Measurements from ENCODE around the gene PLB1. TPM values are rescaled to one million over a fixed set of nuclear protein-coding genes. Genes with fewer than 3 reads are reported as not detected.

The PLB1 gene
- total RNA-seq, 2 donors from 2014 or later = 7.4 to 9.6 TPM

- intact Hi-C loops (cut with DNase I) = loop anchor here (1.0 to 10.0 kb wide), 3 partner anchors 25 to 93 kb away; partner anchors contain the start of gene PPP1CB
- Histone ChIP-seq H3K4me1 (replicated peaks) (peaks cover 2% of the 10 kb centered on the region), H3K9me3 (no peaks in the 10 kb centered on the region), H3K27me3 (replicated peaks; ENCODE audit: insufficient read depth) (no peaks in the 10 kb centered on the region), H3K27ac (peak overlapping the region; percentile 54 to 68), H3K36me3 (no peaks in the 10 kb centered on the region), H3K4me3 (no peak overlapping the region)
- 57% methylated on average over 1 of the region's 1 CpG for WGBS
- TF ChIP-seq POLR2AphosphoS5 (IDR thresholded peaks at IDR 0.05) (no peak), POLR2A (IDR thresholded peaks at IDR 0.05) (no peak), CTCF (IDR thresholded peaks at IDR 0.05) (no peak)
- DNase-seq (ENCODE audit: low spot score) = no peak
These were observed 166.2 kb downstream of the PLB1 start for GRCh38 chr2:28662044-28662443.

- intact Hi-C loops (cut with DNase I) = loop anchor here (1.0 to 10.0 kb wide), 3 partner anchors 25 to 92 kb away; partner anchors contain the start of gene PPP1CB
- WGBS = 79% methylated on average over 12 of the region's 12 CpGs
These were observed 166.8 kb downstream of the PLB1 start for GRCh38 chr2:28662468-28663181.

GRCh38 chr2:28663359-28663758 is 167.5 kb downstream of the PLB1 start:
- no peaks in the 10 kb centered on the region for H3K9me3 ChIP-seq
- no peak for DNase-seq (ENCODE audit: low spot score)
- no peaks in the 10 kb centered on the region for H3K27me3 ChIP-seq (replicated peaks; ENCODE audit: insufficient read depth)
- peaks cover 2% of the 10 kb centered on the region for H3K4me1 ChIP-seq (replicated peaks)
- H3K27ac ChIP-seq = peak overlapping the region; percentile 68 to 74
- 56% methylated on average over 1 of the region's 1 CpG for WGBS
- peak in 1 of 4 experiments; percentile 22 for TF ChIP-seq CTCF (IDR thresholded peaks at IDR 0.05)
- no peak for TF ChIP-seq POLR2A (IDR thresholded peaks at IDR 0.05)
- no peak for TF ChIP-seq POLR2AphosphoS5 (IDR thresholded peaks at IDR 0.05)
- intact Hi-C loops (cut with DNase I) = loop anchor here (5.0 to 10.0 kb wide), 2 partner anchors 36 to 91 kb away; partner anchors contain the start of gene PPP1CB
- no peaks in the 10 kb centered on the region for H3K36me3 ChIP-seq
- H3K4me3 ChIP-seq = no peak overlapping the region

More at GRCh38 chr2:28662468-28663181, 166.8 kb downstream of the PLB1 start:
- H3K36me3 ChIP-seq = no peaks in the 10 kb centered on the region
- no peaks in the 10 kb centered on the region for H3K27me3 ChIP-seq (replicated peaks; ENCODE audit: insufficient read depth)
- H3K4me3 ChIP-seq = no peak overlapping the region
- peaks cover 2% of the 10 kb centered on the region for H3K4me1 ChIP-seq (replicated peaks)
- no peak for DNase-seq (ENCODE audit: low spot score)
- TF ChIP-seq POLR2AphosphoS5 (IDR thresholded peaks at IDR 0.05) = no peak
- TF ChIP-seq CTCF (IDR thresholded peaks at IDR 0.05) = no peak
- no peak for TF ChIP-seq POLR2A (IDR thresholded peaks at IDR 0.05)
- H3K27ac ChIP-seq = peak overlapping the region; percentile 54 to 68
- H3K9me3 ChIP-seq = no peaks in the 10 kb centered on the region

GRCh38 chr2:28664120-28664842 is 168.4 kb downstream of the PLB1 start:
- Histone ChIP-seq H3K27me3 (replicated peaks; ENCODE audit: insufficient read depth) (no peaks in the 10 kb centered on the region), H3K4me1 (replicated peaks) (peaks cover 2% of the 10 kb centered on the region), H3K27ac (peak overlapping the region; percentile 68 to 74), H3K36me3 (no peaks in the 10 kb centered on the region), H3K4me3 (no peak overlapping the region), H3K9me3 (no peaks in the 10 kb centered on the region)
- DNase-seq (ENCODE audit: low spot score) = no peak
- peak; percentile 5 for TF ChIP-seq POLR2AphosphoS5 (IDR thresholded peaks at IDR 0.05)
- TF ChIP-seq POLR2A (IDR thresholded peaks at IDR 0.05) = no peak
- TF ChIP-seq CTCF (IDR thresholded peaks at IDR 0.05) = no peak
- intact Hi-C loops (cut with DNase I) = loop anchor here (5.0 to 10.0 kb wide), 2 partner anchors 37 to 91 kb away; partner anchors contain the start of gene PPP1CB
- WGBS = 53% methylated on average over 22 of the region's 22 CpGs

Measured in prostate gland (tissue), 2 donors.